ENCODE results near the gene LPP. TPM values are rescaled to one million over a fixed set of nuclear protein-coding genes. Genes with fewer than 3 reads are reported as not detected.

The LPP gene
- polyA plus RNA-seq, 1 donor (not counting 4 experiments of a cell fraction or from before 2014, with no cell fraction given): 16.0 TPM

DNA sequence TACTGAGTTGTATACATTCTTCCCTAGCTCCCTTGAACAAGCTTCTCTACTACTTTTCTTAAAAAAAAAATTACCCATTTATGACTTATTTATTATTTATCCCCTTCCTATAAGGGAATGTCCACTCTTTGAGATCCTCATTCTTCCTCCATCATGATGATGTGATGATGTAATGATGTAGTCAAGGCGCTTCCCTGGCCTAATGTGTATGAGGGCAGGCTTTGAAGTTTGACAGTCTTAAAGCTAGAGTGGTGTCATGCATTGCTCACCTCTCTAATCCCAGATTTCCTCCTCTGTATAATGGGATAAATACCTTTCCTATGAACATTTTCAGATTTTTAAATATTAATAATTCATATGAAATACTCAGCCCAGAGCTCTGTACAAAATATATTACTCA, 531.8 kb downstream of the LPP start:
- Histone ChIP-seq H3K4me1 (ENCODE audit: control insufficient read depth, extremely low read depth, insufficient read depth, low read length) (peaks cover 3% of the 10 kb centered on the region), H3K36me3 (ENCODE audit: control insufficient read depth in 2 of 2, extremely low read depth in 1 of 2, insufficient read depth in 2 of 2, low read length in 2 of 2) (no peaks in the 10 kb centered on the region), H3K9me3 (ENCODE audit: control insufficient read depth, low read depth, low read length) (no peaks in the 10 kb centered on the region), H3K9ac (ENCODE audit: control insufficient read depth, extremely low read depth, insufficient read depth, low read length) (no peak overlapping the region), H3K27ac (ENCODE audit: control insufficient read depth, insufficient read depth, low read length) (no peak overlapping the region), H4K20me1 (ENCODE audit: control insufficient read depth, extremely low read depth, insufficient read depth, low read length) (no peaks in the 10 kb centered on the region), H2AFZ (ENCODE audit: control insufficient read depth, low read length) (no peak overlapping the region), H3K79me2 (ENCODE audit: control insufficient read depth, insufficient read depth, low read length) (no peaks in the 10 kb centered on the region), H3K9me1 (ENCODE audit: control insufficient read depth, extremely low read depth, insufficient read depth, low read length) (peaks cover 2% of the 10 kb centered on the region), H3K27me3 (ENCODE audit: control insufficient read depth, extremely low read depth, insufficient read depth, low read length) (no peaks in the 10 kb centered on the region), H3K4me2 (ENCODE audit: control insufficient read depth, extremely low read depth, insufficient read depth, low read depth, low read length) (no peak overlapping the region), H3K4me3 (ENCODE audit: control insufficient read depth in 2 of 3, extremely low read depth in 1 of 3, insufficient read depth in 2 of 3, low read depth in 1 of 3, low read length in 3 of 3) (no peak overlapping the region)
- no peak for TF ChIP-seq CTCF (optimal IDR thresholded peaks at IDR 0.05 in 1 of 3, IDR thresholded peaks at IDR 0.05 in 1 of 3, conservative IDR thresholded peaks at IDR 0.05 in 1 of 3; ENCODE audit: extremely low read depth in 1 of 3, insufficient read depth in 2 of 3, low read length in 3 of 3)
- dilution Hi-C loops (cut with MboI; ENCODE audit: extremely low pct_ligation_motif_present, low sequenced_read_pairs): no loop called here
- FAIRE-seq (no peak), DNase-seq (ENCODE audit: low read depth, low spot score) (no peak)

DNA sequence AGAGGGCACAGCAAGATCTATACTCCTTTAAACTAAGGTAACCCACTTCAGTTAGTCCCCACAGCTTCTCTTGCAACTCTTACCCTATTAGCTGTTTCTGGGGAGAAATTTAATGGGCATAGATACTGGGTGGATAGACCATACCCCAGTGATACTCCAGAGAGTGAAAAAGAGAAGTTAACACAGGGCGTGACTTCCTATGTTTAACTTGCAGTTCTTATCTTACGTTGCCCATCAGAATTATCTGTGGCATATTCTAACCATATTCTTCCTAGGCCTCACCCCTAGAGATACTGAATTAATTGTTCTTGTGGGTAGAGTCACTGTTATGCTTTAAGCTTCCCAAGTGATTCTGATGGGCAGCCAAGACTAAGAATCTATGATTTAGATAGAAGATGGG, 532.4 kb downstream of the LPP start:
- no peak overlapping the region for H3K27ac ChIP-seq (ENCODE audit: control insufficient read depth, insufficient read depth, low read length)
- DNase-seq (ENCODE audit: low read depth, low spot score): no peak
- no peaks in the 10 kb centered on the region for H3K9me3 ChIP-seq (ENCODE audit: control insufficient read depth, low read depth, low read length)
- H3K9ac ChIP-seq (ENCODE audit: control insufficient read depth, extremely low read depth, insufficient read depth, low read length): no peak overlapping the region
- dilution Hi-C loops (cut with MboI; ENCODE audit: extremely low pct_ligation_motif_present, low sequenced_read_pairs): no loop called here
- peaks cover 3% of the 10 kb centered on the region for H3K4me1 ChIP-seq (ENCODE audit: control insufficient read depth, extremely low read depth, insufficient read depth, low read length)
- no peak overlapping the region for H2AFZ ChIP-seq (ENCODE audit: control insufficient read depth, low read length)
- FAIRE-seq: no peak
- H3K4me3 ChIP-seq (ENCODE audit: control insufficient read depth in 2 of 3, extremely low read depth in 1 of 3, insufficient read depth in 2 of 3, low read depth in 1 of 3, low read length in 3 of 3): no peak overlapping the region
- peaks cover 2% of the 10 kb centered on the region for H3K9me1 ChIP-seq (ENCODE audit: control insufficient read depth, extremely low read depth, insufficient read depth, low read length)
- no peaks in the 10 kb centered on the region for H3K79me2 ChIP-seq (ENCODE audit: control insufficient read depth, insufficient read depth, low read length)
- no peaks in the 10 kb centered on the region for H3K27me3 ChIP-seq (ENCODE audit: control insufficient read depth, extremely low read depth, insufficient read depth, low read length)
- no peaks in the 10 kb centered on the region for H3K36me3 ChIP-seq (ENCODE audit: control insufficient read depth in 2 of 2, extremely low read depth in 1 of 2, insufficient read depth in 2 of 2, low read length in 2 of 2)
- H3K4me2 ChIP-seq (ENCODE audit: control insufficient read depth, extremely low read depth, insufficient read depth, low read depth, low read length): no peak overlapping the region
- H4K20me1 ChIP-seq (ENCODE audit: control insufficient read depth, extremely low read depth, insufficient read depth, low read length): no peaks in the 10 kb centered on the region
- no peak for TF ChIP-seq EZH2 (IDR thresholded peaks at IDR 0.05; ENCODE audit: low read length)
- no peak for TF ChIP-seq CTCF (optimal IDR thresholded peaks at IDR 0.05 in 1 of 3, IDR thresholded peaks at IDR 0.05 in 1 of 3, conservative IDR thresholded peaks at IDR 0.05 in 1 of 3; ENCODE audit: extremely low read depth in 1 of 3, insufficient read depth in 2 of 3, low read length in 3 of 3)

All from keratinocyte (primary cell).